SK-N-SH treated with all-trans-retinoic acid at 6 μM for 48 hours (cell line): ENCODE measurements around the gene ACTL6A.

Experiments used
- ARNTL ChIP-seq: fragments of 450-650 bp; formaldehyde crosslinking; IDR thresholded peaks from 2 replicates; pipeline ENCODE4 v1.5.0; 2020; ENCODE audit warnings: low read depth, mild to moderate bottlenecking, moderate library complexity, borderline replicate concordance
- CREB5 ChIP-seq: fragments of 250-450 bp; sonication (Bioruptor Pico); IDR thresholded peaks from 2 replicates; pipeline ENCODE4 v1.5.1; 2020; ENCODE audit warnings: low read depth, mild to moderate bottlenecking, moderate library complexity
- CSDC2 ChIP-seq: fragments of 250-450 bp; sonication (Bioruptor Pico); IDR thresholded peaks from 2 replicates; pipeline ENCODE4 v1.5.0; 2020; ENCODE audit warnings: mild to moderate bottlenecking, moderate library complexity
- GLIS3 ChIP-seq: fragments of 250-450 bp; sonication (Bioruptor Pico); IDR thresholded peaks from 2 replicates; pipeline ENCODE4 v1.5.0; 2020; ENCODE audit warnings: mild to moderate bottlenecking, moderate library complexity
- ISL1 ChIP-seq: fragments of 250-450 bp; sonication (Bioruptor Pico); IDR thresholded peaks from 2 replicates; pipeline ENCODE4 v2.1.2; 2022; ENCODE audit warnings: mild to moderate bottlenecking, moderate library complexity
- PATZ1 ChIP-seq: fragments of 250-450 bp; sonication (Bioruptor Pico); IDR thresholded peaks from 2 replicates; pipeline ENCODE4 v1.8.0; 2020; ENCODE audit warnings: mild to moderate bottlenecking, moderate library complexity, borderline replicate concordance
- POU6F1 ChIP-seq: fragments of 250-450 bp; sonication (Bioruptor Pico); IDR thresholded peaks from 2 replicates; pipeline ENCODE4 v1.8.0; 2021; ENCODE audit warnings: low read depth, mild to moderate bottlenecking, moderate library complexity, borderline replicate concordance
- SNAI2 ChIP-seq: fragments of 250-450 bp; sonication (Bioruptor Pico); IDR thresholded peaks from 2 replicates; pipeline ENCODE4 v1.5.0; 2020; ENCODE audit warnings: mild to moderate bottlenecking, moderate library complexity
- TOX ChIP-seq: fragments of 250-450 bp; sonication (Bioruptor Pico); IDR thresholded peaks from 2 replicates; pipeline ENCODE4 v1.8.0; 2021; ENCODE audit warnings: mild to moderate bottlenecking, moderate library complexity, borderline replicate concordance
- ZC3H10 ChIP-seq: fragments of 250-450 bp; sonication (Bioruptor Pico); IDR thresholded peaks from 2 replicates; pipeline ENCODE4 v1.5.1; 2021; ENCODE audit warnings: mild to moderate bottlenecking, moderate library complexity
- ZFP3 ChIP-seq: fragments of 250-450 bp; sonication (Bioruptor Pico); IDR thresholded peaks from 2 replicates; pipeline ENCODE4 v1.5.0; 2020; ENCODE audit warnings: mild to moderate bottlenecking, moderate library complexity
- ZNF70 ChIP-seq: fragments of 450-650 bp; formaldehyde crosslinking; IDR thresholded peaks from 2 replicates; pipeline ENCODE4 v1.5.0; 2020; ENCODE audit warnings: mild to moderate bottlenecking, moderate library complexity

GRCh38 chr3:179560791-179561190 is 1.9 kb upstream of the ACTL6A start:
- TF ChIP-seq SNAI2 (no peak), CREB5 (CRISPR knock-in tag) (no peak), TOX (CRISPR knock-in tag) (no peak), ARNTL (no peak), CSDC2 (CRISPR knock-in tag) (no peak), PATZ1 (CRISPR knock-in tag) (no peak), ZC3H10 (CRISPR knock-in tag) (no peak), GLIS3 (no peak), ISL1 (CRISPR knock-in tag) (no peak), POU6F1 (CRISPR knock-in tag) (no peak), ZNF70 (CRISPR knock-in tag) (no peak), ZFP3 (CRISPR knock-in tag) (no peak)
